Esophagus muscularis mucosa (tissue), 3 donors: Measurements from ENCODE around the gene CAMK1D.

ENCODE experiments used
- CTCF ChIP-seq, 3 experiments: fragments of 200-600 bp in 2 of 3; fragments of 450-650 bp in 1 of 3; sonication (generic) in 2 of 3; IDR thresholded peaks; one replicate each; pipeline ENCODE4 v1.5.1; 2017 to 2019; ENCODE audit warnings: antibody characterized with exemption in 3 of 3, mild to moderate bottlenecking in 2 of 3, moderate library complexity in 1 of 3
- POLR2A ChIP-seq: fragments of 450-650 bp; IDR thresholded peaks from one replicate; pipeline ENCODE4 v1.6.1; 2017; ENCODE audit warnings: antibody characterized with exemption, moderate library complexity, mild to moderate bottlenecking, low read depth
- POLR2AphosphoS5 ChIP-seq, 2 donors: sonication (generic); formaldehyde crosslinking; IDR thresholded peaks; one replicate each; pipeline ENCODE4 v1.6.1; 2017; ENCODE audit warnings: antibody characterized with exemption in 2 of 2

DNA sequence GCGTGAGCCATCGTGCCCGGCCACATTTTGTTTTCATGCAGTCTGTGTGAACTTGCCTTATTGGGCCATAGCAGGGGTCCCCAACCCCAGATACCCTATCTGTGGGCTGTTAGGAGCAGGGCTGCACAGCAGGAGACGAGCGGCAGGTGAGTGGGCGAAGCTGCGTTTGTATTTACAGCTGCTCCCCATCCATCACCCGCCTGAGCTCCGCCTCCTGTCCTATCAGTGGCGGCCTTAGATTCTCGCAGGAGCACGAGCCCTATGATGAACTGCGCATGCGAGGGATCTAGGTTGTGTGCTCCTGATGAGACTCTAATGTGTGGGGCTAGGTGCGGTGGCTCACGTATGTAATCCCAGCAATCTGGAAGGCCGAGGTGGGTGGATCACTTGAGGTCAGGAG, 293.9 kb downstream of the CAMK1D start:
- TF ChIP-seq POLR2AphosphoS5 (IDR thresholded peaks at IDR 0.05) (no peak), POLR2A (no peak), CTCF (IDR thresholded peaks at IDR 0.05) (no peak)
